ENCODE data around the gene SNRNP40. TPM values are rescaled to one million over a fixed set of nuclear protein-coding genes. Genes with fewer than 3 reads are reported as not detected.

Gene SNRNP40
- polyA plus RNA-seq, 4 donors, result 14.8 to 44.3 (median 27.6) TPM

Other genes starting within 250 kb of the SNRNP40 start
- 10 to 100 TPM; 16.5 to 76.5 (median 23.3) TPM for gene PUM1, start 231.1 kb downstream of the SNRNP40 start, polyA plus RNA-seq
- gene NKAIN1, start 56.9 kb downstream of the SNRNP40 start, polyA plus RNA-seq, result under 1 TPM in 2 of 4 donors, not detected in 2; 0.27 to 0.94 TPM
- 10 to 100 TPM; 21.1 to 28.1 (median 24.5) TPM for gene ZCCHC17, start 244 bp upstream of the SNRNP40 start, polyA plus RNA-seq
- gene FABP3, start 76.3 kb upstream of the SNRNP40 start, polyA plus RNA-seq, result 10 to 100 TPM; 10.7 to 63.8 (median 20.2) TPM
- gene SERINC2, start 116.4 kb upstream of the SNRNP40 start, polyA plus RNA-seq, result 100 to 1,000 TPM in 2 of 4 donors, 10 to 100 TPM in 2; 54.7 to 179 (median 102) TPM

All from small intestine (tissue), 4 donors.